Endothelial cell of umbilical vein (primary cell): ENCODE data around the gene ASB10. TPM values are rescaled to one million over a fixed set of nuclear protein-coding genes. Genes with fewer than 3 reads are reported as not detected.

Source experiments
- BruUV-seq: library from RNA; stranded (reverse); fragments of 400-500 nt; replicated peaks from 2 replicates; lab custom pipeline; 2021; lab: Mats Ljungman, UMichigan
- CTCF ChIA-PET: fragments of 300-600, 350-600 bp; sonication (Branson Sonifier 250); formaldehyde crosslinking; loops from one replicate; lab custom pipeline; 2021; ENCODE audit warnings: antibody characterized with exemption, inconsistent platforms; lab: Charles Lee
- POLR2A ChIA-PET: fragments of 300-600, 350-600 bp; sonication (Branson Sonifier 250); formaldehyde crosslinking; loops from one replicate; lab custom pipeline; 2021; ENCODE audit warnings: antibody characterized with exemption, inconsistent platforms; lab: Charles Lee
- DNase-seq: peaks from one replicate; pipeline ENCODE4 v3.0.0-alpha.2; 2011; ENCODE audit warnings: low read depth, low spot score
- FAIRE-seq: peaks from 2 replicates; lab custom pipeline; 2011; peaks lifted over from hg19 to GRCh38; lab: Jason Lieb, UNC
- H2AFZ ChIP-seq: 2 replicates; pipeline ENCODE4 v1.6.0; 2012; ENCODE audit warnings: low read depth, low read length, control low read depth, inconsistent platforms
- H3K27ac ChIP-seq: 2 replicates; pipeline ENCODE4 v1.5.1; 2011; ENCODE audit warnings: low read depth, mild to moderate bottlenecking, control low read depth, low read length, moderate library complexity; ENCODE audit not compliant: insufficient read depth
- H3K27me3 ChIP-seq, 2 experiments: 2 replicates each; pipeline versions ENCODE4 v1.6.0 to v1.6.1; 2011; ENCODE audit warnings: low read length in 2 of 2, mixed read lengths in 1 of 2; ENCODE audit not compliant: control insufficient read depth in 2 of 2, insufficient read depth in 2 of 2
- H3K36me3 ChIP-seq, 2 experiments: 2 replicates in 1 of 2; 3 replicates in 1 of 2; pipeline ENCODE4 v1.5.1; 2011; ENCODE audit warnings: low read length in 2 of 2, mild to moderate bottlenecking in 1 of 2, moderate library complexity in 1 of 2; ENCODE audit not compliant: control insufficient read depth in 2 of 2, insufficient read depth in 2 of 2; ENCODE audit errors: extremely low read depth in 1 of 2
- H3K4me1 ChIP-seq: 3 replicates; pipeline ENCODE4 v1.5.1; 2011; ENCODE audit warnings: mild to moderate bottlenecking, low read length; ENCODE audit not compliant: control insufficient read depth, insufficient read depth; ENCODE audit errors: extremely low read depth
- H3K4me2 ChIP-seq: 2 replicates; pipeline ENCODE4 v1.6.1; 2011; ENCODE audit warnings: low read length, control low read depth, mixed read lengths; ENCODE audit not compliant: insufficient read depth
- H3K4me3 ChIP-seq, 3 experiments: fragments of 200-600 bp in 1 of 3; sonication (generic), shearing (Covaris generic) in 1 of 3; replicated peaks in 1 of 3; 2 replicates each; pipeline ENCODE4 v1.5.1; 2011 to 2016; ENCODE audit warnings: control low read depth in 3 of 3, low read length in 3 of 3, mild to moderate bottlenecking in 2 of 3, inconsistent platforms in 1 of 3, low read depth in 1 of 3, moderate library complexity in 1 of 3; ENCODE audit not compliant: insufficient read depth in 1 of 3
- H3K79me2 ChIP-seq: 2 replicates; pipeline ENCODE4 v1.6.0; 2012; ENCODE audit warnings: low read length, inconsistent platforms; ENCODE audit not compliant: control insufficient read depth, insufficient read depth
- H3K9ac ChIP-seq: replicated peaks from 2 replicates; pipeline ENCODE3; 2011; ENCODE audit warnings: low read length, control low read depth; ENCODE audit not compliant: insufficient read depth; ENCODE audit errors: extremely low read depth
- H3K9me1 ChIP-seq: replicated peaks from 3 replicates; pipeline ENCODE4 v1.6.0; 2011; ENCODE audit warnings: mild to moderate bottlenecking, low read length; ENCODE audit not compliant: control insufficient read depth, insufficient read depth; ENCODE audit errors: extremely low read depth
- H3K9me3 ChIP-seq: replicated peaks from 2 replicates; pipeline ENCODE4 v1.5.1; 2012; ENCODE audit warnings: low read length, inconsistent platforms; ENCODE audit not compliant: control insufficient read depth, insufficient read depth
- H4K20me1 ChIP-seq: replicated peaks from 2 replicates; pipeline ENCODE3; 2011; ENCODE audit warnings: mild to moderate bottlenecking, low read length; ENCODE audit not compliant: control insufficient read depth, insufficient read depth; ENCODE audit errors: extremely low read depth
- EZH2 ChIP-seq: IDR thresholded peaks from 2 replicates; pipeline ENCODE4 v1.6.1; 2012; ENCODE audit warnings: borderline replicate concordance, low read depth, mild to moderate bottlenecking, moderate library complexity, low read length, inconsistent platforms; ENCODE audit not compliant: severe bottlenecking
- FOS ChIP-seq: IDR thresholded peaks from 2 replicates; pipeline ENCODE4 v1.6.1; 2011; ENCODE audit warnings: mild to moderate bottlenecking, low read length, moderate library complexity, borderline replicate concordance; ENCODE audit not compliant: insufficient read depth
- GATA2 ChIP-seq: IDR thresholded peaks from 2 replicates; pipeline ENCODE4 v1.7.0; 2011; ENCODE audit warnings: low read depth, mild to moderate bottlenecking, moderate library complexity, mixed read lengths, low read length; ENCODE audit not compliant: insufficient read length, insufficient read depth
- JUN ChIP-seq: IDR thresholded peaks from 2 replicates; pipeline ENCODE4 v1.6.1; 2011; ENCODE audit warnings: borderline replicate concordance, low read depth; ENCODE audit not compliant: insufficient read length, insufficient read depth
- MAX ChIP-seq: IDR thresholded peaks from 2 replicates; pipeline ENCODE4 v1.6.1; 2011; ENCODE audit not compliant: insufficient read depth, insufficient read length
- MYC ChIP-seq: IDR thresholded peaks from one replicate; pipeline ENCODE4 v1.6.1; 2011; ENCODE audit warnings: mild to moderate bottlenecking, low read depth, low read length
- POLR2A ChIP-seq: IDR thresholded peaks from 2 replicates; pipeline ENCODE4 v1.6.1; 2012; ENCODE audit warnings: low read depth, mild to moderate bottlenecking, control low read depth, low read length
- POLR2AphosphoS5 ChIP-seq: IDR thresholded peaks from 2 replicates; pipeline ENCODE4 v1.6.1; 2012; ENCODE audit warnings: low read depth, mild to moderate bottlenecking, control low read depth, low read length, moderate library complexity; ENCODE audit not compliant: insufficient read depth
- dilution Hi-C: fragments of 300-500 bp; cut with MboI; formaldehyde crosslinking; loops from one replicate; pipeline ENCODE4 v1.15.0; 2019; ENCODE audit warnings: low sequenced_read_pairs; ENCODE audit not compliant: extremely low pct_ligation_motif_present
- intact Hi-C: fragments of 100-400 bp; cut with micrococcal nuclease; formaldehyde crosslinking; loops from one replicate; pipeline ENCODE4 v1.10.0; 2022
- polyA plus RNA-seq, 4 experiments: library from polyadenylated mRNA; depleted of rRNA in 3 of 4; stranded (reverse) in 3 of 4; unstranded in 1 of 4; fragments of >200 nt; gene quantifications; 2 replicates each; pipeline versions ENCODE4 v1.2.1 to v1.2.3, GENCODE V29; 2011 to 2012; ENCODE audit warnings: missing spikeins in 1 of 4
- total RNA-seq: library from RNA; stranded (reverse); gene quantifications from 2 replicates; pipeline ENCODE4 v1.2.3, GENCODE V29; 2021
- TF ChIP-seq, protein P1 (sequence below), 2 donors: IDR thresholded peaks; 1 replicate in 1 of 2; 2 replicates in 1 of 2; pipeline ENCODE4 v1.5.1; 2011; ENCODE audit warnings: low read length in 2 of 2, mild to moderate bottlenecking in 2 of 2, moderate library complexity in 2 of 2, control low read depth in 1 of 2, inconsistent platforms in 1 of 2, low read depth in 1 of 2; ENCODE audit not compliant: insufficient read depth in 1 of 2; ENCODE audit errors: extremely low read depth in 1 of 2

Gene ASB10
- total and polyA plus RNA-seq, 2 donors (not counting 3 experiments of a cell fraction or from before 2014, with no cell fraction given), result not detected

DNA sequence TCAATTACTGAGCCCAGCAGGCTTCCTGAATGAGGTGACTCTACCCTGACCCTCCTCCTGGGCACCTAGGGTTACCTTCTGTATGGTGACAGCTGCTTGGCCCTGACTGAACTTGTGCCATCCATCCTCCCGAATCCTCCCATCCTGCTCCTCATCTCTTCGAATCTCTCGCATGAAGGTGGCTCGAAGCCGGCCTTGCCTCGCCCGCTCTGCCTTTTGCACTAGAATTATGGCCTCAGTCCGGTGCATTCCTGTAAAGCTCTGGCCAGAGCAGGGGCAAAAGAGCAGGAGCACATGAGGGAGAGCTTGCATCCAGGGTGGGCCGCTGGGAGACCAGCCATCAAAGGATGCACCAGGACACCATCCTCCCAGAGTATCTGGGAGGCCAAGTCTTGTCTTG is 15.8 kb upstream of the ASB10 start:
- peaks cover 9 to 16% of the 10 kb centered on the region in 2 experiments for H3K27me3 ChIP-seq

GRCh38 chr7:151201751-151202150 is 14.7 kb upstream of the ASB10 start:
- DNase-seq (no peak), FAIRE-seq (no peak)
- H3K79me2 ChIP-seq, result no peaks in the 10 kb centered on the region
- H4K20me1 ChIP-seq, result no peaks in the 10 kb centered on the region
- H3K36me3 ChIP-seq, result no peaks in the 10 kb centered on the region
- dilution Hi-C loops, result no loop called here
- no peaks in the 10 kb centered on the region for H3K9me3 ChIP-seq
- no peak overlapping the region for H3K27ac ChIP-seq
- ChIA-PET CTCF (no interaction called here), POLR2A (no interaction called here)
- no TSS peak for BruUV-seq
- TF ChIP-seq, protein P1, sequence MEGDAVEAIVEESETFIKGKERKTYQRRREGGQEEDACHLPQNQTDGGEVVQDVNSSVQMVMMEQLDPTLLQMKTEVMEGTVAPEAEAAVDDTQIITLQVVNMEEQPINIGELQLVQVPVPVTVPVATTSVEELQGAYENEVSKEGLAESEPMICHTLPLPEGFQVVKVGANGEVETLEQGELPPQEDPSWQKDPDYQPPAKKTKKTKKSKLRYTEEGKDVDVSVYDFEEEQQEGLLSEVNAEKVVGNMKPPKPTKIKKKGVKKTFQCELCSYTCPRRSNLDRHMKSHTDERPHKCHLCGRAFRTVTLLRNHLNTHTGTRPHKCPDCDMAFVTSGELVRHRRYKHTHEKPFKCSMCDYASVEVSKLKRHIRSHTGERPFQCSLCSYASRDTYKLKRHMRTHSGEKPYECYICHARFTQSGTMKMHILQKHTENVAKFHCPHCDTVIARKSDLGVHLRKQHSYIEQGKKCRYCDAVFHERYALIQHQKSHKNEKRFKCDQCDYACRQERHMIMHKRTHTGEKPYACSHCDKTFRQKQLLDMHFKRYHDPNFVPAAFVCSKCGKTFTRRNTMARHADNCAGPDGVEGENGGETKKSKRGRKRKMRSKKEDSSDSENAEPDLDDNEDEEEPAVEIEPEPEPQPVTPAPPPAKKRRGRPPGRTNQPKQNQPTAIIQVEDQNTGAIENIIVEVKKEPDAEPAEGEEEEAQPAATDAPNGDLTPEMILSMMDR (IDR thresholded peaks at IDR 0.05; ENCODE audit: extremely low read depth in 1 of 2, insufficient read depth in 1 of 2, low read depth in 1 of 2, low read length in 2 of 2), result no peak
- TF ChIP-seq MYC (no peak), MAX (no peak), JUN (no peak), EZH2 (no peak), POLR2AphosphoS5 (no peak), GATA2 (no peak), FOS (no peak), POLR2A (no peak)
- H3K9ac ChIP-seq, result no peak overlapping the region
- peaks cover 9 to 19% of the 10 kb centered on the region in 2 experiments for H3K27me3 ChIP-seq
- no peak overlapping the region for H3K4me3 ChIP-seq
- no peaks in the 10 kb centered on the region for H3K9me1 ChIP-seq
- no peak overlapping the region for H3K4me2 ChIP-seq
- H2AFZ ChIP-seq, result no peak overlapping the region
- intact Hi-C loops, result no loop called here
- H3K4me1 ChIP-seq, result no peaks in the 10 kb centered on the region

More for the DNA sequence above, 15.8 kb upstream of the ASB10 start:
- no peak overlapping the region for H2AFZ ChIP-seq
- TF ChIP-seq MYC (no peak), FOS (no peak), MAX (no peak), POLR2AphosphoS5 (no peak)
- no peak overlapping the region for H3K4me3 ChIP-seq
- H3K9ac ChIP-seq, result no peak overlapping the region
- H3K4me2 ChIP-seq, result no peak overlapping the region
- no peak for FAIRE-seq
- H3K79me2 ChIP-seq, result no peaks in the 10 kb centered on the region
- no peak for DNase-seq
- H3K9me3 ChIP-seq, result no peaks in the 10 kb centered on the region
- no peaks in the 10 kb centered on the region for H3K9me1 ChIP-seq
- intact Hi-C loops (no loop called here), dilution Hi-C loops (no loop called here)
- no peak overlapping the region for H3K27ac ChIP-seq
- BruUV-seq, result no TSS peak
- H3K36me3 ChIP-seq, result no peaks in the 10 kb centered on the region
- ChIA-PET CTCF (no interaction called here), POLR2A (no interaction called here)
- H4K20me1 ChIP-seq, result no peaks in the 10 kb centered on the region
- no peaks in the 10 kb centered on the region for H3K4me1 ChIP-seq
